Memory B cell (primary cell): ENCODE data around the gene TMTC4.

Experiments used
- ATAC-seq: fragments of 150-1000 bp; cut with Tn5 transposase; 2 replicates; pipeline ENCODE4 v1.10.0; 2021; ENCODE audit warnings: low read depth, mild to moderate bottlenecking, moderate library complexity
- DNase-seq, 2 donors: peaks; one replicate each; pipeline ENCODE4 v3.0.0; 2022; ENCODE audit warnings: low spot score in 2 of 2
- H3K27ac Mint-ChIP-seq: one replicate; pipeline ENCODE4 v1.8.0; 2022; ENCODE audit warnings: mild to moderate bottlenecking, moderate library complexity, mixed read lengths
- H3K27me3 Mint-ChIP-seq: one replicate; pipeline ENCODE4 v1.8.0; 2022; ENCODE audit warnings: mixed read lengths
- H3K36me3 Mint-ChIP-seq: one replicate; pipeline ENCODE4 v1.8.0; 2022; ENCODE audit warnings: mild to moderate bottlenecking, mixed read lengths
- H3K4me1 Mint-ChIP-seq: one replicate; pipeline ENCODE4 v1.8.0; 2022; ENCODE audit warnings: mixed read lengths
- H3K4me3 Mint-ChIP-seq: one replicate; pipeline ENCODE4 v1.8.0; 2022; ENCODE audit warnings: mild to moderate bottlenecking, moderate library complexity, mixed read lengths
- H3K9me3 Mint-ChIP-seq: one replicate; pipeline ENCODE4 v1.8.0; 2022; ENCODE audit warnings: mixed read lengths

TMTC4 gene

DNA sequence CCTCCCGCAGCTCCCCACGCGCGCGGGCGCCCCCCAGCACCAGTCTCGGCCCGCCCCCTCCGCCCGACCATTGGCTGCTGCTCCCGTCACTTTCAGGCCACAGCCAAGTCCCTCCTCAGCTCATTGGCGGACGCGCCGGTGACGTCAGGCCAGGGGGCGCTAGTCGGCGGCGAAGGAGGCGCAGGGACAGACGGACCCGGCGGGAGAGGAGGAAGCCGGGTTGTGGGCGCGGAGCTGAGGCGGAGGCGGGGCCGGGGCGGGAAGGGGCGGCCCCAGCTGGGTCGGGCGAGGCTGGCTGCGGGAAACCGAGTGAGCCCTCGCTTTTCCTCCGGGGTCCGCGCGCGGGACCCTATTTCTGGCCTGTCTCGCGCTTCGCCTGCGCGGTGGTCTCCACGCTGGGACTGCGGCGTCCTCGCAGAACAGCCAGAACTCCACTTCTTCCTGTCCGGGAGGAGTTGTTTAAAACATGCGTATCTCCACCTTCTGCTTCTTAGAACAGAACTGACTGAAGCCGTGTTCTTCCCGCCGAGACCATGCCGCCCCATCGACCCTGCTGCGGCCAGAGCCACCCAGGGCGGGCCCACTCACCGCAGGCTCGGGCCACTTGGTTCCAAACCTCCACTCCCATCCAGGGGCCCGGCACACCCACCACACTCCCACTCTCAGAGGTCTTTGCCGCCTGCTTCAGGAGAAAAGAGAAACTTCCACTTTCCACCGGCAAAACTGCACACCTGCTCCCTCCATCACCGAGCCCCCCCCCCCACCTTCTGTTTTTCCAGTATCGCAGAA, 471 bp upstream of the TMTC4 start:
- no peaks in the 10 kb centered on the region for H3K36me3 Mint-ChIP-seq
- no peaks in the 10 kb centered on the region for H3K9me3 Mint-ChIP-seq
- peak; percentile 98 to 99 for DNase-seq
- peak overlapping the region; percentile 93 for H3K4me3 Mint-ChIP-seq
- H3K27me3 Mint-ChIP-seq = peaks cover 3% of the 10 kb centered on the region
- peak overlapping the region; percentile 59 for H3K27ac Mint-ChIP-seq
- peak; percentile 91 for ATAC-seq
- peaks cover 20% of the 10 kb centered on the region for H3K4me1 Mint-ChIP-seq

DNA sequence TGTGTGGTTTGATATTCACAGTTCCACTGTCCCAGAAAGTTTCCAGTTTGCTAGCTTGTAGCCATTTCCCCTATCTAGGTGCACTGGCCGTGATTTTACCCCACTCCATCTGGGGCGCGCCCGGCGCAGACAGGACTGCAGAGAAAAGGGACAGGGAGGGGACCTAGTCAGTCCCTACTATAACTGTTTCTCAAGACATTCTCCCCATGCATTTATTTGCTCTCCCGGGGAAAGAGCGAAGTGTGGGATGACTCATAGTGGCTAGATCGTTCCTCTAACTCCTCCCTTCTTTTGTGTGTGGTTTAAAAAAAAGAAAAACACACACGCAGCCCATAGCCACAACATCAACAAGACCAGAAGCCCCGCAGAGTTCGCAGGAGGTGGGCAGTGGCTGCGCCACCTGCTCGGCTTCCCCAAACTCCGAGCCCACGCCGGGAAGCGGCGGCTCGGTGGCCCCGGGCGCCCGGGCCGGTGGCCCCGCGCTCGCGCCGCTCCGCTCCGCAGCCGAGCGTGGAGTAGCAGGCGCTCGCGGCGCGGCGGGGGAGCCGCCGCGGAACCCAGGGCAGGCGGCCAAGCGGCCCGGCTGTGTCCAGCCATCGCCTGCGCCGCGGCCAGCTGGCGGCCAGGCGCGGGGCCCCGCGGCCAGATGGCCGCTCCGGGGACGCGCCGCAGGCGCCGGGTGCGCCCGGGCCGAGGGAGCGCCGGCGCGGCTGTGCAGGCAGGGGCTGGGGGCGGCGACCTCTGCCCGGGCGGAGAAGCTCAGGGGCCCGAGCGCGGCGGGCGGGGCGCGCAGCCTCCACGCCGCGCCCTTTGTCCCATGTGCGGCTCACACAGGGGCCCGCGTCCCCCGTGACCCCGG, 653 bp downstream of the TMTC4 start:
- Mint-ChIP-seq H3K4me1 (peaks cover 20% of the 10 kb centered on the region), H3K4me3 (peak overlapping the region; percentile 91), H3K36me3 (no peaks in the 10 kb centered on the region), H3K9me3 (no peaks in the 10 kb centered on the region), H3K27ac (peak overlapping the region; percentile 68), H3K27me3 (no peaks in the 10 kb centered on the region)
- ATAC-seq (no peak), DNase-seq (peak in 1 of 2 donors; percentile 18)

DNA sequence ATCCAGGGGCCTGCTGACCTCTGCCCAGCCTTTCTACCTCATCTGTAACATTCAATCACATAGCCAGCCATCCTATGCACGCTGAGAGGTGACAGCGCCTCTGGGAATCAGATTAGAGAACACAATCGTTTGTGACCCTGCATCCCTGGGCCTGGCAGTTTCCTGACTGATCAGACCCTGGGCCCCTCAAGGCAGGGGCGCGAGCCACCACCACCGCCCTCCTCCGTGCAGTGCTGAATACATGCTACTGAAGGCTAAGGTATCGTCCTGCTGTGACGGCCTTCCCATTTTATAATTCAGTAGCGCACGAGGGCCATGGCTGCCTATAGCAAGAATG, 1.3 kb downstream of the TMTC4 start:
- Mint-ChIP-seq H3K27ac (peak overlapping the region; percentile 68), H3K27me3 (no peaks in the 10 kb centered on the region), H3K4me1 (peaks cover 20% of the 10 kb centered on the region), H3K9me3 (no peaks in the 10 kb centered on the region), H3K36me3 (peaks cover 2% of the 10 kb centered on the region), H3K4me3 (peak overlapping the region; percentile 91)
- ATAC-seq (no peak), DNase-seq (no peak)

GRCh38 chr13:100671389-100672182, 3.0 kb downstream of the TMTC4 start:
- ATAC-seq (no peak), DNase-seq (no peak)
- Mint-ChIP-seq H3K9me3 (no peaks in the 10 kb centered on the region), H3K27me3 (no peaks in the 10 kb centered on the region), H3K27ac (no peak overlapping the region), H3K4me1 (peaks cover 20% of the 10 kb centered on the region), H3K36me3 (peaks cover 16% of the 10 kb centered on the region), H3K4me3 (no peak overlapping the region)

- peaks cover 8% of the 10 kb centered on the region for H3K4me1 Mint-ChIP-seq
- no peak overlapping the region for H3K4me3 Mint-ChIP-seq
- no peak for DNase-seq
- H3K9me3 Mint-ChIP-seq = no peaks in the 10 kb centered on the region
- no peaks in the 10 kb centered on the region for H3K27me3 Mint-ChIP-seq
- no peak overlapping the region for H3K27ac Mint-ChIP-seq
- ATAC-seq = no peak
- H3K36me3 Mint-ChIP-seq = peaks cover 29% of the 10 kb centered on the region
Measured at GRCh38 chr13:100668408-100668807, 6.2 kb downstream of the TMTC4 start.

- H3K4me3 Mint-ChIP-seq = no peak overlapping the region
- H3K9me3 Mint-ChIP-seq = no peaks in the 10 kb centered on the region
- H3K27ac Mint-ChIP-seq = no peak overlapping the region
- no peaks in the 10 kb centered on the region for H3K27me3 Mint-ChIP-seq
- peaks cover 32% of the 10 kb centered on the region for H3K36me3 Mint-ChIP-seq
- peaks cover 8% of the 10 kb centered on the region for H3K4me1 Mint-ChIP-seq
- DNase-seq = no peak
- no peak for ATAC-seq
Measured at GRCh38 chr13:100667894-100668293, 6.7 kb downstream of the TMTC4 start.

- H3K4me3 Mint-ChIP-seq = no peak overlapping the region
- no peaks in the 10 kb centered on the region for H3K9me3 Mint-ChIP-seq
- peaks cover 4% of the 10 kb centered on the region for H3K4me1 Mint-ChIP-seq
- peaks cover 38% of the 10 kb centered on the region for H3K36me3 Mint-ChIP-seq
- no peaks in the 10 kb centered on the region for H3K27me3 Mint-ChIP-seq
- ATAC-seq (no peak), DNase-seq (no peak)
- H3K27ac Mint-ChIP-seq = peak overlapping the region; percentile 31
Measured at GRCh38 chr13:100666124-100666523, 8.5 kb downstream of the TMTC4 start.

- peaks cover 38% of the 10 kb centered on the region for H3K36me3 Mint-ChIP-seq
- no peaks in the 10 kb centered on the region for H3K9me3 Mint-ChIP-seq
- ATAC-seq = no peak
Measured at GRCh38 chr13:100665403-100665802, 9.2 kb downstream of the TMTC4 start.

DNA sequence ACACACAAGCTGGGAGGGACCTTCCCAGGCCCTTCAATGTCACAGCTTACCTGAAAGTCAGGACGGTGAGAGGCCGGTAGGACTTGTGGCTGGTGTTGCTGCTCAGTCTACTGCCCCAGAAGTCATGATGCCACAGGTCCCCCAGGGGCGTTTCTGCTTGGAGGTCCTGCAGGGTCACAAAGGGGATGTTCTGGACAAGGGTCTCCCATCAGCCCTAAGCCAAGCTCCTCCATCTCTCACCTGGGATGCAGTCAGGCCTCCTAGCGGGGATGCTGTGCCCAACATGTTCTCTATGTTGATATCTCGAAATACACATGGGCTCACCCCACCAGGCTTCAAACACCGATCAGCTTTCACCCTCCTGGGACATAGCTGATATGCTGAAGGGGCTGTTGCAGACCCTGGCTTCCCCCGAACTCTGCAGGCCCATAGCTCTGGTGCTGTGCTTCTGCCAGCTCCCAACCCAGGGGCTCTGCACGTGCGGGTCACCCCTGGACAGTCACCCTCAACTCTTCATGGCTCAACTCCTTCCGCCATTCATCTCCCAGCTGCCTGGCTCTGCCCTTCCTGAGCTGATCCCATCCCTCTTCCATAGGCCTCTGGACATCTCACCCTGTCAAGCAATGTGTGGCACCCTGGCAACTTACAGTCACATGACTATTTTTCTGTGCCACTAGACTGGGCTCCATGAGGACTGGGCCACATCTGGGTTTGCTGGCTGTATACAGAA, 10.3 kb downstream of the TMTC4 start:
- H3K36me3 Mint-ChIP-seq = peaks cover 38% of the 10 kb centered on the region
- H3K9me3 Mint-ChIP-seq = no peaks in the 10 kb centered on the region
- DNase-seq (no peak), ATAC-seq (no peak)
- H3K27me3 Mint-ChIP-seq = no peaks in the 10 kb centered on the region
- no peak overlapping the region for H3K27ac Mint-ChIP-seq
- H3K4me3 Mint-ChIP-seq = no peak overlapping the region
- H3K4me1 Mint-ChIP-seq = peaks cover 4% of the 10 kb centered on the region

More at GRCh38 chr13:100665403-100665802, 9.2 kb downstream of the TMTC4 start:
- peaks cover 4% of the 10 kb centered on the region for H3K4me1 Mint-ChIP-seq
- H3K27me3 Mint-ChIP-seq = no peaks in the 10 kb centered on the region
- H3K4me3 Mint-ChIP-seq = no peak overlapping the region
- DNase-seq = no peak
- H3K27ac Mint-ChIP-seq = no peak overlapping the region

DNA sequence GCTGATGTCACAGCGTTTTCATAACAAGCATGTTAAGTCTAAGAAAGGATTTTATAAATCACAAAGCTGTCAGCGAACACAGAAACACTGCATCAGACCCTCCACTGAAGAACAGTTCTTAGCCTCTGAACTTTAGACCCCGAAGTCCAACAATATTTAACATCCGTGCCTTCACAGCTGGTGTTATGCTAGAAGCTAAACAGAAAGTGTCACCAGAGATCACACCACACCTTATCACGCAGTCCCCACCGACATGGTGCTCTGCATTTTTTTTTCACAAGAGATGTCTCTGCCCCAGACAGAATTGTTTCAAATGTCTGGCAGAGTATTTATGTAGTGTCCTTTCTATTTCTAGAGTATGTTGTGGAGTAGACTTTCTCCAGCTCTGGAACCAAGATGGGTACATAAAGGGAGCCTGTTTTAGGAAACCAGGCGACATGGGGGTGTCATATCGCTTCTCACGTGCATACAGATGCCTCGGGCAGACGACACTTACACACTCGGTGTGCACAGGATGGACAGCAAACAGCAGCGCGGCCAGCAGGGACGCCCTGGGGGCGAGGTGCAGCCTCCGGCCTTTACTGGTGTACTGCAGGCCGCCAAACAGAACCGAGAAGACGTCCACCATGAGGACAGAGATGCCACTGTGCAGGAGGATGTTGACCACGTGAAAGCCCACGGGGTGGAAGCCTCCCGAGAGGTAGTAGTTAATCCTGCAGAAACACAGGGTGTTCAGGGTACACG, 12.0 kb downstream of the TMTC4 start:
- no peaks in the 10 kb centered on the region for H3K9me3 Mint-ChIP-seq
- no peak for DNase-seq
- no peaks in the 10 kb centered on the region for H3K27me3 Mint-ChIP-seq
- no peak overlapping the region for H3K4me3 Mint-ChIP-seq
- ATAC-seq = no peak
- H3K36me3 Mint-ChIP-seq = peaks cover 31% of the 10 kb centered on the region
- H3K4me1 Mint-ChIP-seq = peaks cover 9% of the 10 kb centered on the region
- no peak overlapping the region for H3K27ac Mint-ChIP-seq

DNA sequence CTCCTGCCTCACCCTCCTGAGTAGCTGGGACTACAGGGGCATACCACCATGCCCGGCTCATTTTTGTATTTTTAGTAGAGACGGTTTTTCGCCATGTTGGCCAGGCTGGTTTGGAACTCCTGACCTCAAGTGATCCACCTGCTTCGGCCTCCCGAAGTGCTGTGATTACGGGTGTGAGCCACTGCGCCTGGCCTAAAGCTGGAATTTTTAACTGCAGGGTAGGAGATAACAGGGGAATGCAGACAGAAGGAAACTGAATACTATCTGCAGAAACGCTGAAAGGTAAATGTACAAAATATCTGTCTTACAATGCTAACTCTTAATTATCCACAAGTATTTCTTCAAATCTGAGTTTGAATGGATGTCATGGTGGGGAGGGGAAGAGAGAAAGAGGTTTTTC, 13.8 kb downstream of the TMTC4 start:
- no peak for DNase-seq
- ATAC-seq = no peak
- no peak overlapping the region for H3K4me3 Mint-ChIP-seq
- peaks cover 5% of the 10 kb centered on the region for H3K4me1 Mint-ChIP-seq
- H3K27me3 Mint-ChIP-seq = no peaks in the 10 kb centered on the region
- peaks cover 24% of the 10 kb centered on the region for H3K36me3 Mint-ChIP-seq
- no peaks in the 10 kb centered on the region for H3K9me3 Mint-ChIP-seq
- H3K27ac Mint-ChIP-seq = no peak overlapping the region

GRCh38 chr13:100659578-100659977, 15.0 kb downstream of the TMTC4 start:
- H3K9me3 Mint-ChIP-seq = no peaks in the 10 kb centered on the region
- H3K4me1 Mint-ChIP-seq = peaks cover 5% of the 10 kb centered on the region
- H3K27me3 Mint-ChIP-seq = no peaks in the 10 kb centered on the region
- peaks cover 24% of the 10 kb centered on the region for H3K36me3 Mint-ChIP-seq
- DNase-seq (no peak), ATAC-seq (no peak)
- no peak overlapping the region for H3K4me3 Mint-ChIP-seq
- no peak overlapping the region for H3K27ac Mint-ChIP-seq

DNA sequence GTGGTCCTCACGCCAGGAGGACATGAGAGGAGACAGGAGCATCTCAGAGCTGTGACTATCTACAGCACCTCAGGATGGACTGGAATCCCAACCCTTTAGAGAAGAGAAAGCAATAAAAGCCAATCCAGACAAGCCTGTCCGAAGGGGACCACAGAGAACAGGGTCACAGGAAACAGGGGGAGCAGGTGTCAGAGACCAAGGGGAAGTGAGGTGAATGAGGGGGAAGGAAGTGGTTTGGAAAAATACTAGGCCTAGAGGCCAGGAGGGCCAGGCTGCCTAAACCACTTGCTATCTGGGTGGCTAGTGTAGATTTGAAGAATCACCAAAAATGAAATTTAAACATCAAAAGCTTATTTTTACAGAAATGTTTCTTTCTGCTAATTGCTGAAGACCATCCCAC, 16.2 kb downstream of the TMTC4 start:
- peak overlapping the region; percentile 42 for H3K4me3 Mint-ChIP-seq
- H3K27ac Mint-ChIP-seq = peak overlapping the region; percentile 1
- H3K27me3 Mint-ChIP-seq = no peaks in the 10 kb centered on the region
- peaks cover 22% of the 10 kb centered on the region for H3K36me3 Mint-ChIP-seq
- peak; percentile 35 for ATAC-seq
- H3K9me3 Mint-ChIP-seq = no peaks in the 10 kb centered on the region
- peaks cover 5% of the 10 kb centered on the region for H3K4me1 Mint-ChIP-seq
- no peak for DNase-seq
